Right lung (tissue), 10 donors: ENCODE results near the gene MBD2. TPM values are rescaled to one million over a fixed set of nuclear protein-coding genes. Genes with fewer than 3 reads are reported as not detected.
"Not testable (repeated sequence)": the region's sequence is repeated elsewhere in the genome, so short reads cannot be mapped to it uniquely, and the experiment has no call there.

Experiments used
- DNase-seq, 2 donors: peaks; one replicate each; pipeline ENCODE4 v3.0.0-alpha.2; 2013
- long read RNA-seq, 8 donors: transcript quantifications; one replicate each; lab custom pipeline, GENCODE V29; 2026
- polyA plus RNA-seq, 5 donors: library from polyadenylated mRNA; unstranded; fragments of 120-200 nt; gene quantifications; one replicate each; pipeline versions ENCODE4 v1.2.1 to v1.2.3, GENCODE V29; 2013; ENCODE audit warnings: inconsistent platforms in 1 of 5, low replicate concordance in 1 of 5; ENCODE audit not compliant: insufficient read length in 5 of 5, insufficient read depth in 1 of 5

Gene MBD2, protein sequence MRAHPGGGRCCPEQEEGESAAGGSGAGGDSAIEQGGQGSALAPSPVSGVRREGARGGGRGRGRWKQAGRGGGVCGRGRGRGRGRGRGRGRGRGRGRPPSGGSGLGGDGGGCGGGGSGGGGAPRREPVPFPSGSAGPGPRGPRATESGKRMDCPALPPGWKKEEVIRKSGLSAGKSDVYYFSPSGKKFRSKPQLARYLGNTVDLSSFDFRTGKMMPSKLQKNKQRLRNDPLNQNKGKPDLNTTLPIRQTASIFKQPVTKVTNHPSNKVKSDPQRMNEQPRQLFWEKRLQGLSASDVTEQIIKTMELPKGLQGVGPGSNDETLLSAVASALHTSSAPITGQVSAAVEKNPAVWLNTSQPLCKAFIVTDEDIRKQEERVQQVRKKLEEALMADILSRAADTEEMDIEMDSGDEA
- polyA plus RNA-seq = 10 to 100 TPM; 65.4 to 86.9 (median 74.2) TPM
- long read RNA-seq, donor 1, full-length matches to known transcripts = 17 of 32 reads
- long read RNA-seq, donor 1, partial matches to known transcripts = 15 of 32 reads
- long read RNA-seq, donor 1, other reads (novel, unspliced or antisense) = 0 of 32 reads
- long read RNA-seq, donor 2, full-length matches to known transcripts = 21 of 21 reads
- long read RNA-seq, donor 2, partial matches to known transcripts = 0 of 21 reads
- long read RNA-seq, donor 2, other reads (novel, unspliced or antisense) = 0 of 21 reads
- long read RNA-seq, donor 3, full-length matches to known transcripts = 15 of 31 reads
- long read RNA-seq, donor 3, partial matches to known transcripts = 16 of 31 reads
- long read RNA-seq, donor 3, other reads (novel, unspliced or antisense) = 0 of 31 reads
- long read RNA-seq, donor 4, full-length matches to known transcripts = 7 of 12 reads
- long read RNA-seq, donor 4, partial matches to known transcripts = 5 of 12 reads
- long read RNA-seq, donor 4, other reads (novel, unspliced or antisense) = 0 of 12 reads
- long read RNA-seq, donor 5, full-length matches to known transcripts = 17 of 42 reads
- long read RNA-seq, donor 5, partial matches to known transcripts = 25 of 42 reads
- long read RNA-seq, donor 5, other reads (novel, unspliced or antisense) = 0 of 42 reads
- long read RNA-seq, donor 6, full-length matches to known transcripts = 20 of 20 reads
- long read RNA-seq, donor 6, partial matches to known transcripts = 0 of 20 reads
- long read RNA-seq, donor 6, other reads (novel, unspliced or antisense) = 0 of 20 reads
- long read RNA-seq, donor 7, full-length matches to known transcripts = 29 of 103 reads
- long read RNA-seq, donor 7, partial matches to known transcripts = 68 of 103 reads
- long read RNA-seq, donor 7, other reads (novel, unspliced or antisense) = 6 of 103 reads
- long read RNA-seq, donor 8, full-length matches to known transcripts = 10 of 10 reads
- long read RNA-seq, donor 8, partial matches to known transcripts = 0 of 10 reads
- long read RNA-seq, donor 8, other reads (novel, unspliced or antisense) = 0 of 10 reads

DNA sequence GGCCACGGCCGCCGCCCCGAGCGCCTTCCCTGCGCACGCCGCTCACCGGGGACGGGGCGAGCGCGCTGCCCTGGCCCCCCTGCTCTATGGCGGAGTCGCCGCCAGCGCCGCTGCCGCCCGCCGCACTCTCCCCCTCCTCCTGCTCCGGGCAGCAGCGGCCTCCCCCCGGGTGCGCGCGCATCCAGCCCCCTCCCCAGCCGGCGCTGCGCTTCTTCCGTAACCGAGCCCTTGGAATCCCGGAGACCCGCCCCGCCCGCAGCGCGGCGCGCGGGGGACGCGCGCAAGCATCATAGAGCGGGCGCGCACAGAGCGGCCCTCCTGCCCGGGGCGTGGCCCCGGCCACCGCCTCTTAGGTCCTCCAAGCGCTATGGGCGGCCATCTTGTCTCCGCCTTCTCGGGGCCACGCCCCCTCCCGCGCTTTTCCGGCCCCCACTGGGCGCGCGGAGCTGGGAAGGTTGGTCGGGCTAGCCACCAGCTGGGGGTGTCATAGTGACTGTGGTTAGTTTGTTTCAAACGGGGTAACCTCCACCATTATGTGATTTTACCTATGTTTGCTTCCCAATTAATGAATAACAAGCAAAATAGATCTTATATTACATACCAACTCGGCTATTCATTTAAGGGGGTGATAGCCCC lies at the start of gene MBD2:
Gene MBD2 (minus strand): TSS at position 291 of the 636 bp plus-strand sequence. CDS start 110 bp downstream, at position 181.
- DNase-seq = peak; percentile 97 to 98

DNA sequence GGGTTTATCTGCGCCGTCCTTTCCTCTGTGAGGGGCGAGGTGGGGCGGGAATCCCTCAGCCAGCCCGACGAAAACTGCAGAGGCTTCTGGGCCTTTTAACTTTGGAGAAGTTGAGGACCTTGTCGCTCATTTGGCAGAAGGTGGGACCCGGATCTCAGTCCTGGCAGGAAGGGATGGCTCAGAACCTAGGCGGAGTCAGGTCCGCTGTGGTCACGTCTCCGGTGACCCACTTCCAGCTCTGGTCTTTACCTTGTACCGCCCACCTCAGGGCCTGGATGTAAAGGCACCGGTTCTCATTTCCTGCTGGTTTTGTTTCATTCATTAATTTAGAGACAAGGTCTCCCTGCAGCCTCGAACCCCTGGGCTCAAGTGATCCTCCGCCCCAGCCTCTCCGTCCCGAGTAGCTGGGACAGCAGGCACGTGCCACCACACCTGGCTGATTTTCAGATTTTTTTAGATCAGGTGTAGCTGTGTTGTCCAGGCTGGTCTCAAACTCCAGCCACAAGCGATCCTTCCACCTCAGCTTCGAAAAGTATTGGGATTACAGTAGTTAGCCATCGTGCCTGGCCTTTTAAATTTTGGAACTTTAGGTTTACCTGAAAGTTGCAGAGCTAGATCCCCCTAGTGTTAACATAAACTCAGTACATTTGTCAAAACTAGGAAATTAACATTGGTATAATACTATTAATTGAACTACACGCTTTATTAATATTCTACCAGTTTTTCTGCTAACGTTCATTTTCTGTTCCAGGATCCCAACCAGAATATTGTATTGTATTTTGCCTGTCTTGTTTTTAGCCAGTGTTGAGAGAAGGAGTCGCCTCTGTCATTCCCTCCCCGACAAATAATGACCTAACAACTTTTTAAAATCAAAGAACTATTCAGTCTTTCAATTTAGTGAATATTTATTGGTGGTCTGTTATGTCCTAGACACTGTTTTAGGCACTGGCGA lies 45.7 kb upstream of the MBD2 start:
- DNase-seq = peak in 1 of 2 donors; percentile 56

DNA sequence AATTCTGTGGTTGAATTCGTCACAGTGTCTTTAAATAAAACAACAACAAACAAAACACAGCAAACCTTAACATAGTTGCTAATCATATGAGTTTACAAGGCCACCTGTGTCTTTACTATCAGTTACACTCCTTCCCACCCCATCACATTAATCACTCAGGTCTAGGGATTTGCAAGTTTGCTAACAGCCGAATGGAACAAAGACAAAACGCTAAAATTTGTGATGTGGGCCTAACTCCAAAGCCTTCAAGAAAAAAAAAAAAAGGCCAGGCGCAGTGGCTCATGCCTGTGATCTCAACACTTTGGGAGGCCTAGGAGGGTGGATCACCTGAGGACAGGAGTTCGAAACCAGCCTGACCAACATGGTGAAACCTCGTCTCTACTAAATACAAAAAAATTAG lies 44.3 kb upstream of the MBD2 start:
- no peak for DNase-seq

DNA sequence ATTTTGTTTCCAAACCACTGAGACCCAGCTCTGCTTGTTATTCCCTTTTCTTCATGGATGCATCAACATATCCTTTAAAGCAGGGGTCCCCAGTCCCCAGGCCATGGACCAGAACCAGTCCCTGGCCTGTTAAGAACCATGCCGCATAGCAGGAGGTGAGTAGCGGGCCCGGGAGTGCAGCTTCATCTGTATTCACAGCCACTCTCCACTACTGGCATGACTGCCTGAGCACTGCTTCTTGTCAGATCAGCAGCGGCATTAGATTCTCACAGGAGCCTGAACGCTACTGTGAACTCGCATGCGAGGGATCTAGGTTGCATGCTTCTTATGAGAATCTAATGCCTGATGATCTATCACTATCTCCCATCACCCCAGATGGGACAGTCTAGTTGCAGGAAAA lies 43.2 kb upstream of the MBD2 start:
- DNase-seq = no peak

DNA sequence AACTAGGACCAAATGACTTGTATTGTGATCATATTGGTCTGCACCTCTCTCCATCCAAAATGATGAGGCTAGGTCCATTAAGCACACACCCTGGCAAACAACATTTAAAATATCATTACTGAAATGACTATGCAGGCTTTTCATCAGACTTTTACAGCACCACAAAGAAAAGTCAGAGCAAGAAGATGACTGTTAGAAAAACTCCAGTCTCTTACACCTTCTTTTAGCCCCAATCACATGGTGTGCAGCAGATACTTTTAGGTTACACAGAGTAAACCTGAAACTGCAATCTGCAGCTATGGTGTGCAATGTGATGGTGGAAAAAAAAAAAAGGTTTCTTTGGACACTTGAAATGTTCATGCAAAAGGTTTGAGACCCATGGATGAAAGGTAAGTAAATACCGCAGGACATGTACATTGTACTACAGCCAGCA lies 39.5 kb upstream of the MBD2 start:
- no peak for DNase-seq

DNA sequence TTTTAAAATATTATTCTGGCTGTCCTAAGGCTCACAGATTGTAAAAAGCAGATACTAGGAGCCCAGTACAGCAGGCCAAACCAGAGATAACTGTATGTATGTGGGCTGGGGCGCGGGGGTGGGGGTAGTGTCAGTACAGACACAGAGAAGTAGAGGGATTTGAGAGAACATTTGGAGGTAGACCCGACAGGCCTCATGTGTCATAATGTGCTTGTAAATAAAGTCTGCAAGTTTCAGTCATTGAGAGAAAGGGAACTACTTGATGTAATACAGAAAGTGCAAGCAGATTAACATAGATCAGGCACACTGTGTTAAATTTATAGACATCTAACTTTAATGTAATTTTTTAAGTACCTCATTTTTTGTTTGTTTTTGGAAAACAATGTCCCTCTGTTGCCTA lies 37.4 kb upstream of the MBD2 start:
- no peak for DNase-seq

DNA sequence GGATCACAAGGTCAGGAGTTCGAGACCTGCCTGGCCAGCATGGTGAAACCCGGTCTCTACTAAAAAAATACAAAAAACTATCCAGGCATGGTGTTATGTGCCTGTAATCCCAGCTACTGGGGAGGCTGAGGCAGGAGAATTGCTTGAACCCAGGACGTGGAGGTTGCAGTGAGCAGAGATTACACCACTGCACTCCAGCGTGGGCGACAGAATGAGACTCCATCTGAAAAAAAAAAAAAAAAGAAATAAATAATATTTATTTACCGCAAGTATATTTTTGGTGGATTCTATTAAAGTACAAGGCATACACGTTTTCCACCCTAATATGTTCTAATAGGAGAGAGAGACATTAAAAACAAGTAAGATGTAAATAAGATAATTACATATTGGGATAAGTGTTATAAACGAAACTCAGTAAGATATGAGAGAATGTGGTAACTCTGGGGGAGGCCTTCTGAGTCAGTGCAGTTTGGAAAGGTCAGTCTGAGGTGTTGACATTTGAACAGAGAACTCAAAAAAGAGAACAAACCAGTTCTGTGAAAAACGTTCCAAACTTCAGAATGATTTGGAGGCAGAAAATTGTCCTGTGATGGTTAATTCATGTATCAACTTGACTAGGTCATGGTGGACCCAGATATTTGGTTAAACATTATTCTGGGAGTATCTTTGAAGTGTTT lies 36.1 kb upstream of the MBD2 start:
- peak; percentile 29 to 30 for DNase-seq

DNA sequence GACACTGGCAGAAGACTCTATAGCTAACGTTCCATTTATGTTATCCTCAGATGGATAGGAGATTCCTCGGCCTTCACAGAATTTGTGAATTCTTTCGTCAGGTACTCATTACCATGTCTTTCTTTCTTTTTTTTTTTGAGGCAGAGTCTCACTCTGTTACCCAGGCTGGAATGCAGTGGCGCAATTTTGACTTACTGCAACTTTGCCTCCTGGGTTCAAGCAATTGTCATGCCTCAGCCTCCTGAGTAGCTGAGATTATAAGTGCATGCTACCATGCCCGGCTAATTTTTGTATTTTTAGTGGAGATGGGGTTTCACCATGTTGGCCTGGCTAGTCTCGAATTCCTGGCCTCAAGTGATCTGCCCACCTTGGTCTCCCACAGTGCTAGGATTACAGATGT lies 33.3 kb upstream of the MBD2 start:
- DNase-seq = not testable (repeated sequence)

DNA sequence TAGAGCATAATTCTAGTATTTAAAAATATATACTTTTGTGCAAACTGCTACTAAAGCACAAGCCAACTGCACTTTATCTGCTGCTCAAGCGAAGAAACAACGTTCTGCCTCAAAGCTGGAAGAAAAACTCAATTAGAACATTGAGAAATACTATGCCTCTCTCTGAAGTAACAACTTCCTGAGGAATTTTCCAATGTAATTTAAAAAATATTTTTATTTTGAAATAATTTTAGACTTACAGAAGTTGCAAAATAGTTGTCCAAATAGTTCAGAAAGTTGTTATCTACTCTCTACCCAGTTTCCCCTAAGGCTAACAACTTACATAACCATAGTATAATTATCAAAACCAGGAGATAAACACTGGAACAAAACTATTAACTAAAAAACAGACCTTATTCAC lies 32.5 kb upstream of the MBD2 start:
- no peak for DNase-seq

DNA sequence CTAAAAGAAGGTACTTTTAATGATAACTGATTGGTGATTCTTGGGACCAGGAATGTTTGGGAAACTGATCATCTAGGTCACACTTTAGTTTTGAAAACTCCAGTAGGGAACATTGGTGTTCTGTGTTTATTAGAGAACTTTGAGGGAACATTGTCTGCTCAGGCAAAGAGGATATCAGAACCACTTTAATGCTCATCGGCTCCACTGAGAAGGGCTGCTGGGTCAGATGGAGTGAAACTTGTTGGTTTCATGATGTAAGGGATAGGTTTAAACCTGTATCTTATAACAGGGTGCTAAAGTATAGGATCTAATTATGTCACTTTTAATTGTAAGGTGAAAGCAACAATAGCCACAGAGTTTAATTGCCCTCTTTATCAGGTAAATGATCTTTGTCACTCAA lies 30.7 kb upstream of the MBD2 start:
- no peak for DNase-seq

DNA sequence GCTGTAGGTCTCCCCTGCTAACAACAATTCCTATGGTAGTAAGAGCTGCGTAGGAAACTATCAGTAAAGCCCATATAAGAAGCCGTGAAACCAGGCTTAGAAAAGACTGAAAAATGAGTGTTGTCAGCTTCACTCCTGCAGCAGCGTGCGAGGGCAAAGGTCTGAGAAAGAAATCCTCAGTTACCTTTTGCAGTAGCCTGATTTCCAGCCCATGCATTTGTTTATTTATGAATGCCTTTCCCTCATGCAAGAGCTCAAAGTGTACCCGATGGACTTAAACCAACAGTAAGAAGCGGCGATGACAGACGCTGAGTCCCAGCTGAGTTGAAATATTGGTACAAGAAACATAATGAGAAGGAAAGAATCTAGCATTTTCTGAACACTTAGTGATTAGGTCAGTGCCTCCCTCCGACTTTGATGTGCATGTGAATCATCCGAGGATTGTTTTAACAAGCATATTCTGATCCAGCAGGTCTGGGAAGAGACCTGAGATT lies 29.8 kb upstream of the MBD2 start:
- DNase-seq = no peak

DNA sequence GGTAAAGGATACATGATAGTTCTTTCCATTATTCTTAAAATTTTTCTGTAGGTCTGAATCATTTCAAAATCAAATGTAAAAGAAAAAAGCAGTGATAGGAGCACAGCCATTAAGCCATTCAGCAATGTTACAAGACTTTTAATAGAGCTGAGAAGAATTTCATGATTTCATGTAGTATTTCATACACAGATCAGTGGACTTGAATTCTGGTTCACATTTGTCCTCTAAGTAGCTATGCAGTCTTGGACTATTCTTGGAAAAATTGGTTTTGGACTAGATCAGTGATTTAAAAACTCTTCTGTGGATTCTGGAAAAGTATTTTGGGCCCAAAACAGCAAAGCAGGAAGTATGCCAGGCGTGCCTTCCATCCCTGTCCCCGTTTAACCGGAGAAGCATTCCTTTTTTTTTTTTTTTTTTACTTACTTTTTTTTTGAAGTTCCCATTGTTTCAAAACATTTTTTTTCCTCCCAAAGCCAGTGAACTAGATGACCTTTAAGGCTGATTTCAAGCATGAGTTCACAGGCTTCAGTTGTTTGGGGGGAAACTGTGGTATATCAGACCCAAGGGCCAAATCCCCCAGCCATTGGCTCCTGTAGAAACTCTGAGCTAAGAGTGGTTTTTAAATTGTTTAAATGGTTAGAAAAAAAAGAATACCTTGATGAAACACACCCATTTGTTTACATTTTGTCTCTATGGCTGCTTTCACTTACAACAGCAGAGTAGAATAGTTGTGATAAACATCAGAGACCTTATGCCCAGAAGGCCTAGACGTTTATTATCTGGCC lies 27.3 kb upstream of the MBD2 start:
- DNase-seq = no peak

DNA sequence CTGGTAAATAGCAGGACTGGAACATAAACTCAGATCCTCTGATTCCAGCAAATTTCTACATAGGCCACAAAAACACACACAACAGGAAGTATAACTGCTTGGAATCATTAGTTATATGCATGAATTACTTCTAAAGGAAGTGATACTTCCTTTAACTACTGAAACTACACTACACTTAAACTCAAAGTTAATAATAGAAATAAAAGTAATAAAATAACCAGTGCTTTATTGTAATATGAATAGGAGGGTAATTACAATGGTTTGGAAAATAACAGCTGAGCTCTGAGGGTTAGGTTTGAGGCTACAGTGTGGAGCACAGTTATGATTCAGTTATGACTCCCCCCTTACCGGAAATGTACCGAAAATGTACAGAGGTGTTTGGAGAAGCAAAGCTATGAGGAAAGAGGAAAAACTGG lies 26.4 kb upstream of the MBD2 start:
- DNase-seq = no peak

DNA sequence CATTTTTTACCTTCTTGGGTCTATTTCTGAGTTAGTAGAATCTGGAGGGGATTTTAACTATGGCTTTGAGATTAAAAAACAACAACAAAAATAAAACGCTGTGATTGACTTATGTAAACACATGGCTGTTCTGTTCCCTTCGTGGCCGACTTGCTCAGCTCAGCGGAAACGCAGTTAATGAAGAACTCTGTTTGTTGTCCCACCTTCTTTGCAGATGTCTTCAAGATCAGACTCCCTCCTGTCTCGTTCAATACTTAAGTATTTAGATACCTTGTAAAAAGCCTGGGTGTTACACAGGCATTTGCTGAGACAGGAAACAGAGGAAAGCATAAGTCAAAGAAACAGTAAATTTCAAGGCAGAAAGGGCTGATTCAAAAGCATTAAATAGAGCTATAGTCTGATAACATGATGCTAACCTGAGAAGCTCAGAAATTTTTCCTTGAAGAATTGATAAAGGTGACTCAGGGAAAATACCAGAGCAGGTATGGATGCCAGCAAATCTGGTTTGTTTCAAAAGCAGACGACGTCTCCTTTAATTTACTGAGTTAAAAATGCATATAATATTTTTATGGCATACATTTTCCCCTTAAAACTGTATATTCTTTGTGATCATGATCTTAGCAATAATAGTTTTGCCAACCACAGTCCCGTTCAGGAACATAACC lies 23.2 kb upstream of the MBD2 start:
- DNase-seq = no peak

DNA sequence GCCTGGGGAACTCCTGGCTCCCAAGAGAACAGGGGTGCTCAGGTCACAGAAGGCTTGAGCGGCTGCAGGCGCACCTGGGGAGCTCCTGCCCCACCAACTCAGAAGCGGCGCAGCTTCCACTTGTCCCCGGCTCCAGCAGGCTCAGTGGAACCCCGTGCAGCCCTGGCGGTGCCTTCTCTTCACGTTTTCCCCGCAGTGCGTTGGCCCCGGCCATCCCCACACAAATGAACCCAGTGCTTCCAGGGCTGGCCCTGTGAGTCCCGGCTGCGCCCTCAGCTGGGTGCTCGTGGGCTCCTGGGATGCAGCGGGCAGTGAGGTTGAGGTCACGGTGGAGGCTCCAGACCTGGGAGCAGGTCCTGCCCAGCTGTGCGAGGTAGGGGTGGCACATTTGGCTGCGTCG lies 17.9 kb upstream of the MBD2 start:
- DNase-seq = no peak

DNA sequence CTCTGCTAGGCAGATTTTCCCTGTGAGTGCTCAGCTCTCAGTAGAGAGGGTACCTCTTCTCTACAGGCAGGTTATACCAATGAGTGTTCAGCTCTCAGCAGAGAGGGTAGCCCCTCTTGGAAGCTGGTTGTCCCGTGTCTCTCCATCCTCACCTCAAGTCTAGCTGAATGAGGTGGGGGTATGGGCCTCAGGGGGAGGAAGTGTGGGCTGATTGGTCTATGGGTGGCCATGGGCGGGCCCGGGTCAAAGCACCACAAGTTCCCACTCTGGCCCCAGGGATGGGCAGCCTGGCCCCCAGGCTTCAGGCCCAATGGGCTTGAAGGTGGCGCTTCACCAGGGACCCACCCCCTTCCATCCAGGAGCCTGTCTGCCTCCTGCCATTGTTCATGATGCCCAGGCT lies 17.0 kb upstream of the MBD2 start:
- no peak for DNase-seq

DNA sequence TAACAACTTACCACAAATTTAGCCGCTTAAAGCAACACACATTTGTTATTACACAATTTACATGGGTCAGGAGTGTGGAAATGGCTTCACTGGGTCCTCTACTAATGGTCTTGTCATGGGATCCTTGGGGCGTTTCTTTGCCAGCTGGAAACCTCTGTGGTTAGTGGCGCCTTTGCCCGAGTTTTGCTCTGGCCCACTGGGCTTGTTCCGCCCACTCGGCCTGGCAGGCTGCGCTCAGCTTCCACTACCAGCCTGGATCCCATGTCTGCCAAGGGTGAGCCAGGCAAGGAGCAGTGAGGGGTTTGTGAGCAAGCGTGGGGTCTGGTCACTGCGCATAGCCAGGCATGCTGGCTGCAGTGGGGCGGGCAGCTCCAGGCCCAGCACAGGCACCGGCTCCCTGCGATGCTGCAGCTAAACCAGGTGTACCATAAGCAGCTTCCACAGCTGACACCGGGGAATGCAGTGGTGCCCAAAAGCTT lies 16.2 kb upstream of the MBD2 start:
- no peak for DNase-seq
